Stimulated activated CD4-positive, alpha-beta T cell treated with anti-CD3 and anti-CD28 coated beads, TNF-alpha, amount 100 ng/mL, for 1 hour (primary cell): ENCODE data around the gene CNIH4.
"Not testable (repeated sequence)": the region's sequence is repeated elsewhere in the genome, so short reads cannot be mapped to it uniquely, and the experiment has no call there.

Source experiments
- DNase-seq, 3 donors: peaks; one replicate each; pipeline ENCODE4 v3.0.0-alpha.2; 2020; ENCODE audit warnings: low read depth in 3 of 3, low spot score in 1 of 3

CNIH4 gene

DNA sequence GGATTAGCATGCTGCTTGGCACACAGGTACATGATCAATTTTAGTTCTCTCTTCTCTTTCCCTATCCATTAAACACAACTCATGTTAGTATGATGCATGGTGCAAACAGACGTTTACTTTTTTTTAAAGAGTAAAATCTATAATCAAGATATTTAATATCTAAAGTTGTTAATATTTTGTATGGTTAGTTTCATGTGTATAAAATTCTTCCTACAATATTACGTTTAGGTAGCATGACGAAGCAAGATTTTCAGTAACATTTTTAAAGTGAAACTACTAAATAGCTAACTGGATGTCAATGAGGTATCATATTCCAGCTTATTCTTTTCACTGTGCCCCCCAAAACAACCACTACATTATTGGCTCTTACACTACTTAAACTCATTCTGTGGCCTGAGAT lies 36.6 kb downstream of the CNIH4 start:
- no peak for DNase-seq

DNA sequence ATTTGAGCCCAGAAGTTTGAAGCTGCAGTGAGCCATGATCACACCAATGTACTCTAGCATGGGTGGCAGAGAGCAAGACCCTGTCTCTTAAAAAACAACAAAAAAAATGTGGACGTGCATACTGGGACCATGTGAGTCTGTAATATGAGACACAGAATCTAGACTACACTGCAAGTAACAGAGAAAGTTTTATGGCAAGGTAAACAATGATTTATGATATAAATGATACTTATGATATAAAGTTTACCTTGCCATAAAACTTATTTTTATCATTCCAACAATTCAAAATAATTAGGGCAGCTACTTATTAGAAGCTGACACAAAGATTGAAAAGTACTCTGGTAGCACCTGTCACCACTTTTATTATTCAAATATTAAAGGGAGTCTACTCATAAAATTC lies 43.2 kb downstream of the CNIH4 start:
- DNase-seq = no peak

GRCh38 chr1:224402472-224403036 lies 45.9 kb downstream of the CNIH4 start:
- no peak for DNase-seq

DNA sequence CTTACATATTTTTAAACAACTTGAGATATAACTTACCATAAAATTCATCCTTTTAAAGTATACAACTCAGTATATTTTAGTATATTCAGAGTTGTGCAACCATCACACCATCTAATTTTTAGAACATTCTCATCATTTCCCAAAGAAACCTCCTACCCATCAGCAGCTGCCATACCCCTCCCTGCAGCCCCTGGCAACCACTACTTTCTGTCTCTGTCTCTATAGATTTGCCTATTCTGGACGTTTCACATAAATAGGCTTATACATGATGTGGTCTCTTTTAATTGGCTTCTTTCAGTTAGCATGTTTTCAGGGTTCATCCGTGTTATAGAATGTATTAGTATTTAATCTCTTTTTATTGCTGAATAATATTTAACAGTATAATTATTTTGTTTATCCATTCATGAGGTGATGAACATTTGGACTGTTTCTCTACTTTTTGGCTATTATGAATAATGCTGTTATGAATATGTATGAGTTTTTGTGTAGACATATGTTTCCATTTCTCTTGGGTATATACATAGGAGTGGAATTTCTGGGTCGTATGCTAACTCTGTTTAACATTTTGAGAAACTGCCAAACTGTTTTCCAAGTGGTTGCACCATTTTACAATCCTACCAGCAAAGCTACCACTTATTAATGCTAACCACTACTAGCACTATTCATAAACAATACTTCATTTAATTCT lies 48.4 kb downstream of the CNIH4 start:
- no peak for DNase-seq

DNA sequence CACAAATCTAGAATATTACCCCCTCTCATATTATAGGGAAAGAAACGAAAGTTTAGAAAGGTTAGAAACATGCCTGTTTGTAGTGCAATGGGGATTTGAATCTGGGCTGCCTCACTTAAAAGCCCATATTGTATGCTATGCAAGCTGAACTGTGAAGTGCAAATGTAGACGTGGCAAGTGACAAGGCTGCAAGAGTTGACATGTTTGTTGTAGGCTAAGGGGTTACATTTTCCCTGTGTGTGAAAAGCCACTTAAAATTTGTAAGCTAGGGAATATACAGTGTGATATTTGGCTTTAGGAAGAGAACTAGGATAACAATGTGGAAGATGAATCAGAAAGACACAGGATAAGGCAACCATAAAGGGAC lies 48.9 kb downstream of the CNIH4 start:
- DNase-seq = no peak

DNA sequence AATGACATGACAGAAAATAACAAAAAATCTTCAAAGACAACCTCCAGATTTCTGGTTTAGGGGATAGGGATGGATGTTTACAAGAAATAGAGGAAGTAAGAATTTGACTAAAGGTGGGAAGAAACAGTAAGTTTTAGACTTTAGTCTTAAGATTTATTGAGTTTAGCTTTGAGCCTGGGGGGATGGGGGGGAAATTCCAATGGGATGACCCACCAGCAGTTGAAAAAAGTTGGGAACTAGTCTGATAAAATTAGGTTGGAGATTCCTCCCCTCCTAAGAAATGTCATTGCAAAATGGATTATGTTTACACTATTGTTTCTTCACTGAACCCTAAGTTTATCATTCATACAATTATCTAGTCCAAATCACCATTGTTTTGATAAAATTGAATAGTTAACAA lies 49.5 kb downstream of the CNIH4 start:
- no peak for DNase-seq

GRCh38 chr1:224407571-224408293 lies 51.1 kb downstream of the CNIH4 start:
- DNase-seq = no peak

DNA sequence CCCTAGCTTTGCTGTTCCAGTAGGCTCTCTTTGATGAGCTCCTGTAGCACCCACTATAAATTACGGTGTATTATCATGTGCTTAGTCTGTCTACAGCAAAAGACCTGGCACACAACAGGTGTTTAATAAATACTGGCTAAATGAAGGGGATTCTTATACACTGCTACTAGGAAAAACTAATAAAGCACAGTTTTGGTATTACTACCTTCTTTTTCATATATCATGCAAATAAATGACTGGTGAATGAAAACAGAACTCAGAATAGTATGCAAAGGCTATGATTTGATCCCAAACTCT lies 51.6 kb downstream of the CNIH4 start:
- no peak for DNase-seq

DNA sequence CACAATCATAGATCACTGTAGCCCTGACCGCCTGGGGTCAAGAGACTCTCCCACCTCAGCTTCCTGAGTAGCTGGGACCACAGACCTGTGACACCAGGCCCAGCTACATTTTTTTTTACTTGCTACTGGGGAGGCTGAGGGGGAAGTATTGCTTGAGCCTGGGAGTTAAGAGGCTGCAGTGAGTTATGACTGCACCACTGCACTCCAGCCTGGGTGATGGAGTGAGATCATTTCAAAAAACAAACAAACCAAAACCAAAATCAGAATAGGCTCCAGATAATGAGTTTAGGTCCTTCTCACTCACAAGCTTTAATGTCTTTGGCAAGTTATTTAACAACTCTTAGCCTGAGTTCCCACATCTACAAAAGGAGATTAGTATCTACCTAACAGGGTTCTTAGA lies 55.1 kb downstream of the CNIH4 start:
- no peak for DNase-seq

GRCh38 chr1:224420106-224420505 lies 63.4 kb downstream of the CNIH4 start:
- no peak for DNase-seq

GRCh38 chr1:224425279-224425884 lies 68.7 kb downstream of the CNIH4 start:
- DNase-seq = no peak

GRCh38 chr1:224426869-224427268 lies 70.2 kb downstream of the CNIH4 start:
- DNase-seq = not testable (repeated sequence)

DNA sequence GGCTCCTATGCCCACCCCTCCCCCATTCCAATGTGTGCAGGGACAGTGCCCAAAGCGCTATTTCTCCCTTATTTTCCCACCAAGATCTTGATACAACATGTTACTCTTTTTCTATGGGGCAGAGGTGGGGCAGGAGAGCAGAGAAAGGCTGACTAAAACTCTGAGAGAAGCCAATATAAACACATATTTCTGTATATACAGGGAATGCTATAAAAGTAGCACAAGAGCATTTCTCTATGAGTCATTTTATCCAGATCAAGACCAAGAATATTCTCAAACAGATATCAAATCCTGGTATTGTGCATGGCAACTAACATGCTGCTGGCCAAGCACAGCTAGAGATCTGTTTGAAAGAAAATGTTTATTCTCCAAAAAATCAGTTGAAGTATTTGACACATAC lies 70.7 kb downstream of the CNIH4 start:
- no peak for DNase-seq

DNA sequence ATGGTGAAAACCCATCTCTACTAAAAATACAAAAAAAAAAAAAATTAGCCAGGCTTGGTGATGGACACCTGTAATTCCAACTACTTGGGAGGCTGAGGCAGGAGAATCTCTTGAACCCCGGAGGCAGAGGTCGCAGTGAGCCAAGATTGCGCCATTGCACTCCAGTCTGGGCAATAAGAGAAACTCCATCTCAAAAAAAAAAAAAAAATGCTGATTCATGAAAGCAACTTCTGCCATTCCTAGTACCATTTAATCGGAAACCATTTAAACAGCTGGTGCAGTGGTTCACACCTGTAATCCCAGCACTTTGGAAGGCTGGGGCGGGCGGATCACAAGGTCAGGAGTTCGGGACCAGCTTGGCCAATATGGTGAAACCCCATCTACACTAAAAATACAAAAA lies 72.0 kb downstream of the CNIH4 start:
- not testable (repeated sequence) for DNase-seq
